ENCODE results near the gene SPARC.
"Not testable (repeated sequence)": the region's sequence is repeated elsewhere in the genome, so short reads cannot be mapped to it uniquely, and the experiment has no call there.

SPARC gene

GRCh38 chr5:151700296-151700695 is 13.6 kb upstream of the SPARC start:
- no peak overlapping the region for H4K5ac ChIP-seq (ENCODE audit: low read length)
- H3K18ac ChIP-seq (ENCODE audit: low read length), result peak overlapping the region; percentile 11
- H2BK15ac ChIP-seq (replicated peaks; ENCODE audit: low read depth), result no peak overlapping the region
- no peak overlapping the region for H2BK5ac ChIP-seq (ENCODE audit: low read length)
- H3K4me3 ChIP-seq (ENCODE audit: low read length), result no peak overlapping the region
- no peak for DNase-seq
- no peak overlapping the region for H4K8ac ChIP-seq (ENCODE audit: low read depth, low read length)
- no peak overlapping the region for H3K4ac ChIP-seq (ENCODE audit: low read depth, low read length)
- H3K4me2 ChIP-seq (ENCODE audit: low read length), result no peak overlapping the region
- H3K56ac ChIP-seq (ENCODE audit: low read length), result peak overlapping the region; percentile 17
- H3K79me1 ChIP-seq (ENCODE audit: low read length), result no peaks in the 10 kb centered on the region
- H3K36me3 ChIP-seq (ENCODE audit: control insufficient read depth, insufficient read depth, low read length), result no peaks in the 10 kb centered on the region
- peak overlapping the region; percentile 68 for H2BK120ac ChIP-seq (ENCODE audit: low read depth, low read length)
- no peak overlapping the region for H3K9ac ChIP-seq (ENCODE audit: low read length)
- peaks cover 11% of the 10 kb centered on the region for H3K4me1 ChIP-seq (ENCODE audit: control insufficient read depth, low read depth, low read length)
- no peaks in the 10 kb centered on the region for H3K79me2 ChIP-seq (ENCODE audit: control insufficient read depth, insufficient read depth, low read length)
- no peak overlapping the region for H2AK5ac ChIP-seq (ENCODE audit: low read length)
- H3K27ac ChIP-seq (ENCODE audit: low read depth, low read length), result no peak overlapping the region
- H3K23ac ChIP-seq (ENCODE audit: low read length), result no peak overlapping the region
- WGBS (ENCODE audit: extremely low coverage, insufficient coverage, low lambda C conversion rate), result no CpG with 5 or more reads among the region's 2 CpGs
- H3K27me3 ChIP-seq (ENCODE audit: insufficient read depth, low read length, poor library complexity), result no peaks in the 10 kb centered on the region

- H3K4me1 ChIP-seq (ENCODE audit: control insufficient read depth, low read depth, low read length), result peaks cover 11% of the 10 kb centered on the region
- peak overlapping the region; percentile 84 for H3K56ac ChIP-seq (ENCODE audit: low read length)
- H3K79me2 ChIP-seq (ENCODE audit: control insufficient read depth, insufficient read depth, low read length), result no peaks in the 10 kb centered on the region
- H4K5ac ChIP-seq (ENCODE audit: low read length), result peak overlapping the region; percentile 59
- H2BK120ac ChIP-seq (ENCODE audit: low read depth, low read length), result peak overlapping the region; percentile 99
- H3K36me3 ChIP-seq (ENCODE audit: control insufficient read depth, insufficient read depth, low read length), result no peaks in the 10 kb centered on the region
- H3K27me3 ChIP-seq (ENCODE audit: insufficient read depth, low read length, poor library complexity), result no peaks in the 10 kb centered on the region
- no peak overlapping the region for H3K23ac ChIP-seq (ENCODE audit: low read length)
- peak overlapping the region; percentile 77 for H3K4ac ChIP-seq (ENCODE audit: low read depth, low read length)
- peak overlapping the region; percentile 65 for H3K9ac ChIP-seq (ENCODE audit: low read length)
- no CpG with 5 or more reads among the region's 13 CpGs for WGBS (ENCODE audit: extremely low coverage, insufficient coverage, low lambda C conversion rate)
- H3K4me3 ChIP-seq (ENCODE audit: low read length), result no peak overlapping the region
- H2AK5ac ChIP-seq (ENCODE audit: low read length), result peak overlapping the region; percentile 91
- peak overlapping the region; percentile 96 for H4K8ac ChIP-seq (ENCODE audit: low read depth, low read length)
- peak; percentile 98 for DNase-seq
- peak overlapping the region; percentile 98 for H3K18ac ChIP-seq (ENCODE audit: low read length)
- H3K4me2 ChIP-seq (ENCODE audit: low read length), result no peak overlapping the region
- no peaks in the 10 kb centered on the region for H3K79me1 ChIP-seq (ENCODE audit: low read length)
- H3K27ac ChIP-seq (ENCODE audit: low read depth, low read length), result peak overlapping the region; percentile 97
- H2BK15ac ChIP-seq (replicated peaks; ENCODE audit: low read depth), result peak overlapping the region; percentile 75
- peak overlapping the region; percentile 99 for H2BK5ac ChIP-seq (ENCODE audit: low read length)
Observed at GRCh38 chr5:151699071-151699901, 12.6 kb upstream of the SPARC start.

- not testable (repeated sequence) for H3K4me2 ChIP-seq (ENCODE audit: low read length); H3K4ac ChIP-seq (ENCODE audit: low read depth, low read length); H4K5ac ChIP-seq (ENCODE audit: low read length); H3K27ac ChIP-seq (ENCODE audit: low read depth, low read length); H3K4me3 ChIP-seq (ENCODE audit: low read length); H3K79me2 ChIP-seq (ENCODE audit: control insufficient read depth, insufficient read depth, low read length); H3K9ac ChIP-seq (ENCODE audit: low read length); H2BK15ac ChIP-seq (replicated peaks; ENCODE audit: low read depth); H2BK120ac ChIP-seq (ENCODE audit: low read depth, low read length); H4K8ac ChIP-seq (ENCODE audit: low read depth, low read length); DNase-seq; H3K23ac ChIP-seq (ENCODE audit: low read length); H2BK5ac ChIP-seq (ENCODE audit: low read length); H2AK5ac ChIP-seq (ENCODE audit: low read length); H3K18ac ChIP-seq (ENCODE audit: low read length); H3K27me3 ChIP-seq (ENCODE audit: insufficient read depth, low read length, poor library complexity); H3K79me1 ChIP-seq (ENCODE audit: low read length); H3K36me3 ChIP-seq (ENCODE audit: control insufficient read depth, insufficient read depth, low read length)
- H3K56ac ChIP-seq (ENCODE audit: low read length), result peak overlapping the region; percentile 54
- WGBS (ENCODE audit: extremely low coverage, insufficient coverage, low lambda C conversion rate), result no CpG with 5 or more reads among the region's 4 CpGs
- peaks cover 11% of the 10 kb centered on the region for H3K4me1 ChIP-seq (ENCODE audit: control insufficient read depth, low read depth, low read length)
Observed at GRCh38 chr5:151698081-151698480, 11.4 kb upstream of the SPARC start.

GRCh38 chr5:151697452-151697851 is 10.7 kb upstream of the SPARC start:
- Histone ChIP-seq H3K4me1 (ENCODE audit: control insufficient read depth, low read depth, low read length) (peaks cover 11% of the 10 kb centered on the region), H3K79me2 (ENCODE audit: control insufficient read depth, insufficient read depth, low read length) (no peaks in the 10 kb centered on the region)
- no CpG with 5 or more reads among the region's 8 CpGs for WGBS (ENCODE audit: extremely low coverage, insufficient coverage, low lambda C conversion rate)

GRCh38 chr5:151696470-151697061 is 9.9 kb upstream of the SPARC start:
- peak; percentile 77 for DNase-seq
- Histone ChIP-seq H3K36me3 (ENCODE audit: control insufficient read depth, insufficient read depth, low read length) (no peaks in the 10 kb centered on the region), H3K79me1 (ENCODE audit: low read length) (no peaks in the 10 kb centered on the region), H4K8ac (ENCODE audit: low read depth, low read length) (peak overlapping the region; percentile 67), H4K5ac (ENCODE audit: low read length) (peak overlapping the region; percentile 33), H3K4me2 (ENCODE audit: low read length) (no peak overlapping the region), H3K18ac (ENCODE audit: low read length) (peak overlapping the region; percentile 7), H3K27me3 (ENCODE audit: insufficient read depth, low read length, poor library complexity) (no peaks in the 10 kb centered on the region), H3K4ac (ENCODE audit: low read depth, low read length) (peak overlapping the region; percentile 38), H2BK120ac (ENCODE audit: low read depth, low read length) (no peak overlapping the region), H3K23ac (ENCODE audit: low read length) (peak overlapping the region; percentile 48), H3K9ac (ENCODE audit: low read length) (peak overlapping the region; percentile 44), H2BK15ac (replicated peaks; ENCODE audit: low read depth) (no peak overlapping the region), H3K79me2 (ENCODE audit: control insufficient read depth, insufficient read depth, low read length) (no peaks in the 10 kb centered on the region), H2AK5ac (ENCODE audit: low read length) (no peak overlapping the region), H3K4me3 (ENCODE audit: low read length) (no peak overlapping the region), H2BK5ac (ENCODE audit: low read length) (peak overlapping the region; percentile 75), H3K4me1 (ENCODE audit: control insufficient read depth, low read depth, low read length) (peaks cover 11% of the 10 kb centered on the region), H3K27ac (ENCODE audit: low read depth, low read length) (peak overlapping the region; percentile 77), H3K56ac (ENCODE audit: low read length) (peak overlapping the region; percentile 89)
- no CpG with 5 or more reads among the region's 20 CpGs for WGBS (ENCODE audit: extremely low coverage, insufficient coverage, low lambda C conversion rate)

More at GRCh38 chr5:151697452-151697851, 10.7 kb upstream of the SPARC start:
- peak; percentile 36 for DNase-seq
- H3K27me3 ChIP-seq (ENCODE audit: insufficient read depth, low read length, poor library complexity), result no peaks in the 10 kb centered on the region
- H3K9ac ChIP-seq (ENCODE audit: low read length), result no peak overlapping the region
- H2AK5ac ChIP-seq (ENCODE audit: low read length), result peak overlapping the region; percentile 33
- peak overlapping the region; percentile 69 for H3K18ac ChIP-seq (ENCODE audit: low read length)
- no peak overlapping the region for H2BK120ac ChIP-seq (ENCODE audit: low read depth, low read length)
- no peaks in the 10 kb centered on the region for H3K79me1 ChIP-seq (ENCODE audit: low read length)
- no peak overlapping the region for H3K27ac ChIP-seq (ENCODE audit: low read depth, low read length)
- H2BK15ac ChIP-seq (replicated peaks; ENCODE audit: low read depth), result no peak overlapping the region
- H3K56ac ChIP-seq (ENCODE audit: low read length), result peak overlapping the region; percentile 54
- no peak overlapping the region for H3K4me2 ChIP-seq (ENCODE audit: low read length)
- no peak overlapping the region for H4K5ac ChIP-seq (ENCODE audit: low read length)
- H3K36me3 ChIP-seq (ENCODE audit: control insufficient read depth, insufficient read depth, low read length), result no peaks in the 10 kb centered on the region
- no peak overlapping the region for H3K4ac ChIP-seq (ENCODE audit: low read depth, low read length)
- no peak overlapping the region for H3K4me3 ChIP-seq (ENCODE audit: low read length)
- no peak overlapping the region for H2BK5ac ChIP-seq (ENCODE audit: low read length)
- H3K23ac ChIP-seq (ENCODE audit: low read length), result no peak overlapping the region
- H4K8ac ChIP-seq (ENCODE audit: low read depth, low read length), result no peak overlapping the region
